AML-193 (cell line): ENCODE results near the gene HCST.
"Not testable (repeated sequence)": the region's sequence is repeated elsewhere in the genome, so short reads cannot be mapped to it uniquely, and the experiment has no call there.

Source experiments
- DNase-seq, 2 experiments: peaks; one replicate each; lab custom pipeline; 2025; lab: John Stamatoyannopoulos, UW

Gene HCST

GRCh38 chr19:35879770-35880317, 22.5 kb upstream of the HCST start:
- peak; percentile 82 to 85 for DNase-seq

GRCh38 chr19:35882114-35882832, 20.1 kb upstream of the HCST start:
- DNase-seq: peak; percentile 66 to 73

DNA sequence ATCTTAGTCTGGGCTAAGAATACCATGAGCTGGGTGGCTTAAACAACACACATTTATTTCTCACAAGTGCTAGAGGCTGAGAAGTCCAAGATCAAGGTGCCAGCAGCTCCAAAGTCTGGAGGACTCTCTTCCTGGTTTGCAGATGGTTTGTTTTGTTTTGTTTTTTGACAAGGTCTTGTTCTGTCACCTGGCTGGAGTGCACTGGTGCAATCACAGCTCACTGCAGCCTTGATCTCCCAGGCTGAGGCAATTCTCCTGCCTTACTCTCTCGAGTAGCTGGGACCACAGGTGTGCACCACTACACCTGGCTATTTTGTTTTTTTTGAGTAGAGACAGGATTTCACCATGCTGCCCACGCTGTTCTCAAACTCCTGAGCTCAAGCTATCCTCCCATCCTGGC, 18.4 kb upstream of the HCST start:
- no peak for DNase-seq

DNA sequence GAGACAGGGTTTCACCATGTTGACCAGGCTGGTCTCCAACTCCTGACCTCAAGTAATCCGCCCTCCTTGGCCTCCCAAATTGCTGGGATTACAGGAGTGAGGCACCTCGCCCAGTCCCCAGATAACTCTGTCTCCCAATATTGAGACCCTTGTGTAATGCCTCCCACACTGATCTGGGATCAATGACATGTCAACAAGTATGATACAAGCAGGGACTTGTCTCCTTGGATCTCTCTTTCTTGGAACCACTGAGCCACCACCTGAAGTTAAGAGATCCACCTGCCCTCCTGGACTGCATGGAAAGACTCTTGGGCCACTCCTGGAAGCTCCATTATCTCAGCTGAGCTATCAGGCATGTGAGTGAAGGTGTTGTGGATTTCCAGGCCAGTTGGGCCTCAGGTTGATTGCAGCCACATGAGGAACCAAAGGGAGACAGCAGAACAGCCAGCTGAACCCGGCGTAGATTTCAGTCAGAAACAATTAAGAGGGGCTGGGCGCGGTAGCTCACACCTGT, 17.0 kb upstream of the HCST start:
- no peak for DNase-seq

- DNase-seq: no peak
Observed at GRCh38 chr19:35885904-35886303, 16.4 kb upstream of the HCST start.

DNA sequence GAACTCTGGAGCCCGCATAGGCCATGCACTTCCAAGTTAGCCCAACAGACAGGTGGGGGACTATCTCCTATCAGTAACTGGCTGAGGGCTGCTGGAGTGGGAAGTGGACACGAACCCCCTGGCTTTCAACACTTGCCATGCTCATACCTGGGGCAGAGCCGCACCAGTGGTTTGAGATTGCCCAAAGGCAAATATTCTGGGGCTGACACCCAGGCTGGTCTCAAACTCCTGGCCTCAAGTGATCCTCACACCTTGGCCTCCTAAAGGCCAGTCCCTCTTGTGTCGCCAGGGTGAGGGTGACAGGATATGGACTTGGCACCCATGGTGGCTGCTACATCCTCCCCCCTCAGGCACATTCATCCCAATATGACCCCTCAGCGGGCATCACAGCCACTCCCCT, 15.1 kb upstream of the HCST start:
- no peak for DNase-seq

GRCh38 chr19:35888398-35888797, 13.9 kb upstream of the HCST start:
- DNase-seq: no peak

GRCh38 chr19:35889370-35890112, 12.8 kb upstream of the HCST start:
- no peak for DNase-seq

DNA sequence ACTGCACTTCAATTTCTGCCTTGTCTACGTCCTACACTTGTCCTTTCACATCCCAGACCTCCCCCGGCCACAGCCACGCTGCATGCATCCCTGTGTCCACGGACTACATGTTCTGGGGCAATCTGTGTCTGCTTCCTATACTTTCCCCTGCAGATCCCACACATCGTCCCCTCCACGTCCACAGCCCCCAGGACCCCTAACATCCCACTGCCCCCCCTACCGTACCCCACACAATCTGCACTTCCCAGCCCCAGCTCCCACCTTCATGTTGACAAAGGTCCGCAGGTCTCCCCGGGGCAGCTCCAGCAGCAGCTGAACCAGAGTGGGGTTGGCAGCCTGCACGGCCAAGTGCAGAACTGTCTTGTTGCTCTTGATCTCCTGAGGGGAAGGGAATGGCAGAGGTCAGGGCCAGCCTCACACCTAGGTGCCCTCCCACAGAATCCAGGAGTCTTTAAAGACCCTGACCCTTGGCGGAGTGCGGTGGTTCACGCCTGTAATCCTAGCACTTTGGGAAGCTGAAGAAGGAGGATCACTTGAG, 12.1 kb upstream of the HCST start:
- DNase-seq: no peak

- not testable (repeated sequence) for DNase-seq
Observed at GRCh38 chr19:35891819-35892218, 10.5 kb upstream of the HCST start.

DNA sequence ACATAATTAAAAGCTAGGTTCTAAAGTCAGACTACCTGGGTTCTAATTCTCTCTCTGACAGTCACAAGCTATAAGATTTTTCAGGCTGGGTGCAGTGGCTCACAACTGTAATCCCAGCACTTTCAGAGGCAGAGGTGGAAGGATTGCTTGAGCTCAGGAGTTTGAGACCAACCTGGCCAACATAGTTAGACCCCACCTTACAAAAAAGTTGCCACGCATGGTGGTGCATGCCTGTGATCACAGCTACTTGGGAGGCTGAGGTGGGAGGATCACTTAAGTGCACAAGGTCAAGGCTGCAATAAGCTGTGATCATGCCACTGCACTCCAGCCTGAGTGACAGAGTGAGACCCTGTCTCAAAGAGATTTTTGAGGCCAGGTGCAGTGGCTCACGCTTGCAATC, 8.0 kb upstream of the HCST start:
- DNase-seq: no peak

- DNase-seq: no peak
Observed at GRCh38 chr19:35895911-35896642, 6.3 kb upstream of the HCST start.

DNA sequence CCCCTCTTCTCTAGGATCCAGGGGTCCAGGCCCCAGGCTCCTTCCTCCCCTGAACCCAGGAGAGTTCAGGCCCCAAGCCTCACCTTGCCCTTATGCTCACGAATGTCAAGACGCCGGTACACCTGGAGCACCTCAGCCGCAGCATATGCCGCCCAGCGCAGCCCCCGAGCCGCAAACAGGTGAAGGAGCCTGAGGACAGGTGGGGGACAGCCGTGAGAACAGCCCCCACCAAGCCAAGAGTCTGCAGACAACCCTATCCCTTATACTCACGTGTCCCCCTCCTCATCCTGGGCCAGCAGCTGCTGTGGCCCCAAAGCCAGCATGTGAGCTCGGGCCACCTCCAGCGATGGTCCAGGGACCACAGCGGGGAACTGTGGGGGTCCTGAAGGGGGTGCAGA, 5.7 kb upstream of the HCST start:
- no peak for DNase-seq

- DNase-seq: no peak
Observed at GRCh38 chr19:35897706-35898451, 4.5 kb upstream of the HCST start.

DNA sequence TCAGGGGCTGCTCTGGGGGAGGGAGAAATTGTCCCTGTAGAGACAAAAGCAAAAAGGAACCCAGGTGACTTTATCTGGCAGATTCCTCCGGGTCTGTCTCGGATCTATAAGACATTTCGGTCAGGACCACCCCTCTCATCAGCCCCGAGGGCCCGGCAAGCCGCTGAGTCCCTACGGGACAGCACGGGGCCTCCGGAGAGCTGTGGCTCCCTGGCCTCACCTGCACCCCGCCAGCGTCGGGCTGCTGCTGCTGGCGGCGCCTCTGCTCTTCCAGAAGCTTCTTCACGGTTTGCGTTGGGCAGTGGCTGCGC, 3.9 kb upstream of the HCST start:
- DNase-seq: no peak

DNA sequence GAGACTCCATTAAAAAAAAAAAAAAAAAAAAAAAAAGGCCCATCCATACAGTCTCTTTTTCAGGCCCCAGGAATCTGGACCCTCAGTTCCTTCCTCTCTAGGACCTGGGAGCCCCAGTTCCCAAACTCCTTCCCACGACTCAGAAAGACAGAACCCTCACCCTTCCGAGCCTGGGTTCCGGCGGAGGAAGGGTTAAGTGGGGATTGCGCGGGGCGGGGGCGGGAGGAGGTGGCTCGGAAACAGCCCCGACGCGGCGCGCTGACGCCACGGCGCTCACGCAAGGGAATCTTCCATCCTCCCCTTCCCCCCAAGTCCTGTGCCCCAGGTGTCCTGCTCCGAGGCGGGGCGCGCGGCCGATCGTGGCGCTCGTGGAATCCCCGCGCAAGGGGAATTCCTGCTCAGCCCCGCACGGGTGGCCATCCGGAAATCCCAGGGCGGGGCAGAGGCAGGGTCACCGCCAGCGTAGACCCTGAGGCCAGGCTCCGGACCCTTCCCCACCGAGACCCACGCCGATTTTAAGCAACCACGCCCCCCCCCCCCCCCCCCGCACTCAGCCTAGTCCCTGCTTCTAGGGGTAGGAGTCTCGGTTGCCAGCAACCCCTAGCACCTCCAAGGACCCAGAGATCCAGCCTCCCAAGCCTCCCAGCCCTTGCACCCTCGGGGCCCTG, 2.6 kb upstream of the HCST start:
- peak; percentile 60 to 63 for DNase-seq

DNA sequence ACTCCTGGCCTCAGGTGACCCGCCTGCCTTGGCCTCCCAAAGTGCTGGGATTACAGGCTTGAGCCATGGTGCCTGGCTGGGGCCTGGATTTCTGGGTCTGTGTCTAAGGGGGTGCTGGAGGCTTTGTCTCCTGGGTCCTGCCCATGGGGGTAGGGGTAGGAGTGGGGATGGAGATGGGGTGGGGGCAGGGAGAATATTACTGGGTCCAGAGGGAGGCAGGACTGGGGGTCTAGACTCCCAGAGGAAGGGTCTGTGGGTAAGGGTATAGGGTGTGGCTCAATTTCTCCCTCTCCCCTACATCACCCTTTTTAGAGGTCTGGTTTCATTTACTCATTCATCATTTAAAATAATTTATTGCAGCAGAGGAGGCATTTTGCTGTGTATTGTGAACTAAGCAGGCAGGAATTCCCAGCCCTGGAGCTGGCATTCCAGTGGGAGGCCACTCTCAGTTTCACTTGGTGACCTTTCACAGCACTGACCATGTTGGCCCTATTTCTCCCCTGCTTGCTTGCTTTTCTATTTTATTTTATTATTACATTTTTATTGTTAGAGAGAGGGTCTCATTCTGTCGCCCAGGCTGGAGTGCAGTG, 1.2 kb upstream of the HCST start:
- DNase-seq: no peak

DNA sequence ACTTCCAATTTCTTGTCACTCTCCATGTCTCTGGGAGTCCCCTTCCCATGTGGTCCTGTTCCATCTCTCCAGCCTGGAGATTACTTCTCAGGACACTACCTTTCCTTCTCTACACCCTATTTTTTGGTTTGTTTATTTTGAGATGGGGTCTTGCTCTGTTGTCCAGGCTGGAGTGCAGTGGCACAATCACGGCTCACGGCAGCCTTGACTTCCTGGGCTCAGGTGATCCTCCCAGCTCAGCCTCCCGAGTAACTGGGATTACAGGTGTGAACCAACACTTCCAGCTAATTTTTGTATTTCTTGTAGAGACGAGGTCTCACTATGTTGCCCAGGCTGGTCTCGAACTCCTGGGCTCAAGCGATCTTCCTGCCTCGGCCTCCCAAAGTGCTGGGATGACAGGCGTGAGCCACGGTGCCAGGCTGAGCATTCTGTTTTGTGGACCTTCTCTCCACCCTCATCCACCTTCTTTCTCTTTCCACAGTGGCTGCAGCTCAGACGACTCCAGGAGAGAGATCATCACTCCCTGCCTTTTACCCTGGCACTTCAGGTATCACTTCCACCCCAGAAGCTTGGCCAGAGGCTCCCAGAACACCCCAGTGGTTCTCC, 644 bp downstream of the HCST start:
- DNase-seq: no peak

- peak; percentile 94 to 95 for DNase-seq
Observed at GRCh38 chr19:35903550-35904179, 1.3 kb downstream of the HCST start.
